ENCODE measurements around the gene BIRC7. TPM values are rescaled to one million over a fixed set of nuclear protein-coding genes. Genes with fewer than 3 reads are reported as not detected.

The BIRC7 gene
- total RNA-seq, 1 experiment from 2014 or later = 0.96 TPM

DNA sequence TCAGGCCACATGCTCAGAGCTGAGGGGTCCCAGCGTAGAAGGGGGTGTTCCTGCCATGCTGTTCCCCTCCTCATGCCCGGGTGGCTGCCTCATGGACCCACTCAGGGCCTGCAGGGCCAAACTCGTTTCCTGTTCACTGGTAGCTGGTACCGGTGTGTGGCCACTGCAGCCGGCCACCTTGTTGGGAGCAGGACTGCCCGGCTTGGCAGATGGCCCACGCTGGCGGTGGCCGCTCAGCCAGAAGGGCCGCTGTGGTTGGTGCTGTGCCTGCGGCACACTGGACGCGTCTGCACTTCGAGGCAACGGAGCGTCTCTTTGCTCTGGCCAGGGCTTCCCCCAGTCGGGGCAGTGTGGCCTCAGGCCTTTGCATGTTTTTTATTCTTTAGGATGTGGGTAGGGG lies 47.2 kb downstream of the BIRC7 start:
- no TSS peak for BruUV-seq (replicated peaks)
- CTCF ChIA-PET = no interaction called here
- Histone ChIP-seq H3K27me3 (ENCODE audit: insufficient read depth, low read length) (no peaks in the 10 kb centered on the region), H3K9ac (ENCODE audit: low read length) (no peak overlapping the region), H3K9me2 (ENCODE audit: insufficient read depth) (no peaks in the 10 kb centered on the region), H3K9me3 (ENCODE audit: control insufficient read depth in 1 of 2, insufficient read depth in 1 of 2, low read depth in 1 of 2, low read length in 2 of 2) (no peaks in the 10 kb centered on the region), H3K4me1 (ENCODE audit: control insufficient read depth in 1 of 2, insufficient read depth in 2 of 2, low read length in 2 of 2) (no peaks in the 10 kb centered on the region), H3K36me3 (ENCODE audit: control insufficient read depth in 1 of 2, insufficient read depth in 2 of 2, low read length in 2 of 2) (peaks cover 11 to 16% of the 10 kb centered on the region in 2 experiments; a peak in 3 of 4 replicates), H3K79me2 (ENCODE audit: insufficient read depth, low read length) (no peaks in the 10 kb centered on the region), H3K4me2 (ENCODE audit: low read length) (no peak overlapping the region), H3K4me3 (replicated peaks in 1 of 2; ENCODE audit: low read depth in 1 of 2, low read length in 2 of 2) (no peak overlapping the region), H3K27ac (ENCODE audit: low read depth, low read length) (no peak overlapping the region), H2AFZ (ENCODE audit: low read depth, low read length, poor library complexity, severe bottlenecking) (no peak overlapping the region), H4K20me1 (ENCODE audit: insufficient read depth) (no peaks in the 10 kb centered on the region)
- ATAC-seq (no peak), DNase-seq (ENCODE audit: low read depth, low spot score) (no peak)
- RAD21 ChIA-PET (ENCODE audit: low non-redundant PET in 1 of 2, low total read pairs in 2 of 2, uncharacterized antibody in 2 of 2, unreplicated experiment in 2 of 2) = no interaction called here
- POLR2A ChIA-PET = no interaction called here
- intact Hi-C loops (cut with micrococcal nuclease) = no loop called here
- TF ChIP-seq SRF (IDR thresholded peaks at IDR 0.05; ENCODE audit: low read depth) = no peak
- TF ChIP-seq, protein P1, sequence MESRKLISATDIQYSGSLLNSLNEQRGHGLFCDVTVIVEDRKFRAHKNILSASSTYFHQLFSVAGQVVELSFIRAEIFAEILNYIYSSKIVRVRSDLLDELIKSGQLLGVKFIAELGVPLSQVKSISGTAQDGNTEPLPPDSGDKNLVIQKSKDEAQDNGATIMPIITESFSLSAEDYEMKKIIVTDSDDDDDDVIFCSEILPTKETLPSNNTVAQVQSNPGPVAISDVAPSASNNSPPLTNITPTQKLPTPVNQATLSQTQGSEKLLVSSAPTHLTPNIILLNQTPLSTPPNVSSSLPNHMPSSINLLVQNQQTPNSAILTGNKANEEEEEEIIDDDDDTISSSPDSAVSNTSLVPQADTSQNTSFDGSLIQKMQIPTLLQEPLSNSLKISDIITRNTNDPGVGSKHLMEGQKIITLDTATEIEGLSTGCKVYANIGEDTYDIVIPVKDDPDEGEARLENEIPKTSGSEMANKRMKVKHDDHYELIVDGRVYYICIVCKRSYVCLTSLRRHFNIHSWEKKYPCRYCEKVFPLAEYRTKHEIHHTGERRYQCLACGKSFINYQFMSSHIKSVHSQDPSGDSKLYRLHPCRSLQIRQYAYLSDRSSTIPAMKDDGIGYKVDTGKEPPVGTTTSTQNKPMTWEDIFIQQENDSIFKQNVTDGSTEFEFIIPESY (IDR thresholded peaks at IDR 0.05; ENCODE audit: extremely low read depth, insufficient replicate concordance, low read length) = no peak
- no peak for TF ChIP-seq TCF7L2 (IDR thresholded peaks at IDR 0.05; ENCODE audit: borderline replicate concordance, extremely low read depth, insufficient read depth, insufficient read length)
- TF ChIP-seq ELF1 (IDR thresholded peaks at IDR 0.05; ENCODE audit: borderline replicate concordance, low read depth) = no peak
- TF ChIP-seq YY1 (IDR thresholded peaks at IDR 0.05; ENCODE audit: extremely low read depth, insufficient replicate concordance, low read depth, low read length) = no peak
- TF ChIP-seq ZFX (IDR thresholded peaks at IDR 0.05) = no peak
- TF ChIP-seq SIN3A (IDR thresholded peaks at IDR 0.05; ENCODE audit: low read depth) = no peak
- TF ChIP-seq, protein P2, sequence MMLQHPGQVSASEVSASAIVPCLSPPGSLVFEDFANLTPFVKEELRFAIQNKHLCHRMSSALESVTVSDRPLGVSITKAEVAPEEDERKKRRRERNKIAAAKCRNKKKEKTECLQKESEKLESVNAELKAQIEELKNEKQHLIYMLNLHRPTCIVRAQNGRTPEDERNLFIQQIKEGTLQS (IDR thresholded peaks at IDR 0.05) = no peak
- no peak for TF ChIP-seq RAD21 (IDR thresholded peaks at IDR 0.05; ENCODE audit: low read depth)
- no peak for TF ChIP-seq JUND (IDR thresholded peaks at IDR 0.05)
- no peak for TF ChIP-seq EGR1 (IDR thresholded peaks at IDR 0.05; ENCODE audit: low read depth)
- TF ChIP-seq CEBPB (IDR thresholded peaks at IDR 0.05; ENCODE audit: low read depth) = no peak
- no peak for TF ChIP-seq EZH2 (IDR thresholded peaks at IDR 0.05)
- TF ChIP-seq CBX3 (IDR thresholded peaks at IDR 0.05; ENCODE audit: low read depth) = no peak
- no peak for TF ChIP-seq EZH2phosphoT487 (IDR thresholded peaks at IDR 0.05; ENCODE audit: borderline replicate concordance)
- no peak for TF ChIP-seq FOSL1 (IDR thresholded peaks at IDR 0.05; ENCODE audit: low read depth)
- TF ChIP-seq SP1 (IDR thresholded peaks at IDR 0.05; ENCODE audit: low read depth) = no peak
- TF ChIP-seq, protein P3, sequence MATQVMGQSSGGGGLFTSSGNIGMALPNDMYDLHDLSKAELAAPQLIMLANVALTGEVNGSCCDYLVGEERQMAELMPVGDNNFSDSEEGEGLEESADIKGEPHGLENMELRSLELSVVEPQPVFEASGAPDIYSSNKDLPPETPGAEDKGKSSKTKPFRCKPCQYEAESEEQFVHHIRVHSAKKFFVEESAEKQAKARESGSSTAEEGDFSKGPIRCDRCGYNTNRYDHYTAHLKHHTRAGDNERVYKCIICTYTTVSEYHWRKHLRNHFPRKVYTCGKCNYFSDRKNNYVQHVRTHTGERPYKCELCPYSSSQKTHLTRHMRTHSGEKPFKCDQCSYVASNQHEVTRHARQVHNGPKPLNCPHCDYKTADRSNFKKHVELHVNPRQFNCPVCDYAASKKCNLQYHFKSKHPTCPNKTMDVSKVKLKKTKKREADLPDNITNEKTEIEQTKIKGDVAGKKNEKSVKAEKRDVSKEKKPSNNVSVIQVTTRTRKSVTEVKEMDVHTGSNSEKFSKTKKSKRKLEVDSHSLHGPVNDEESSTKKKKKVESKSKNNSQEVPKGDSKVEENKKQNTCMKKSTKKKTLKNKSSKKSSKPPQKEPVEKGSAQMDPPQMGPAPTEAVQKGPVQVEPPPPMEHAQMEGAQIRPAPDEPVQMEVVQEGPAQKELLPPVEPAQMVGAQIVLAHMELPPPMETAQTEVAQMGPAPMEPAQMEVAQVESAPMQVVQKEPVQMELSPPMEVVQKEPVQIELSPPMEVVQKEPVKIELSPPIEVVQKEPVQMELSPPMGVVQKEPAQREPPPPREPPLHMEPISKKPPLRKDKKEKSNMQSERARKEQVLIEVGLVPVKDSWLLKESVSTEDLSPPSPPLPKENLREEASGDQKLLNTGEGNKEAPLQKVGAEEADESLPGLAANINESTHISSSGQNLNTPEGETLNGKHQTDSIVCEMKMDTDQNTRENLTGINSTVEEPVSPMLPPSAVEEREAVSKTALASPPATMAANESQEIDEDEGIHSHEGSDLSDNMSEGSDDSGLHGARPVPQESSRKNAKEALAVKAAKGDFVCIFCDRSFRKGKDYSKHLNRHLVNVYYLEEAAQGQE (IDR thresholded peaks at IDR 0.05; ENCODE audit: low read depth) = no peak
- TF ChIP-seq POLR2AphosphoS5 (IDR thresholded peaks at IDR 0.05; ENCODE audit: low read depth, low read length) = no peak
- TF ChIP-seq, protein P4, sequence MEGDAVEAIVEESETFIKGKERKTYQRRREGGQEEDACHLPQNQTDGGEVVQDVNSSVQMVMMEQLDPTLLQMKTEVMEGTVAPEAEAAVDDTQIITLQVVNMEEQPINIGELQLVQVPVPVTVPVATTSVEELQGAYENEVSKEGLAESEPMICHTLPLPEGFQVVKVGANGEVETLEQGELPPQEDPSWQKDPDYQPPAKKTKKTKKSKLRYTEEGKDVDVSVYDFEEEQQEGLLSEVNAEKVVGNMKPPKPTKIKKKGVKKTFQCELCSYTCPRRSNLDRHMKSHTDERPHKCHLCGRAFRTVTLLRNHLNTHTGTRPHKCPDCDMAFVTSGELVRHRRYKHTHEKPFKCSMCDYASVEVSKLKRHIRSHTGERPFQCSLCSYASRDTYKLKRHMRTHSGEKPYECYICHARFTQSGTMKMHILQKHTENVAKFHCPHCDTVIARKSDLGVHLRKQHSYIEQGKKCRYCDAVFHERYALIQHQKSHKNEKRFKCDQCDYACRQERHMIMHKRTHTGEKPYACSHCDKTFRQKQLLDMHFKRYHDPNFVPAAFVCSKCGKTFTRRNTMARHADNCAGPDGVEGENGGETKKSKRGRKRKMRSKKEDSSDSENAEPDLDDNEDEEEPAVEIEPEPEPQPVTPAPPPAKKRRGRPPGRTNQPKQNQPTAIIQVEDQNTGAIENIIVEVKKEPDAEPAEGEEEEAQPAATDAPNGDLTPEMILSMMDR (IDR thresholded peaks at IDR 0.05 in 2 of 3, conservative IDR thresholded peaks at IDR 0.05 in 1 of 3; ENCODE audit: borderline replicate concordance in 1 of 3, insufficient read depth in 1 of 3, low read depth in 2 of 3, low read length in 2 of 3) = no peak
